ENCODE measurements around the gene TCTN1. TPM values are rescaled to one million over a fixed set of nuclear protein-coding genes. Genes with fewer than 3 reads are reported as not detected.
"Not testable (repeated sequence)": the region's sequence is repeated elsewhere in the genome, so short reads cannot be mapped to it uniquely, and the experiment has no call there.

Gene TCTN1
- total RNA-seq, result 14.8 TPM

DNA sequence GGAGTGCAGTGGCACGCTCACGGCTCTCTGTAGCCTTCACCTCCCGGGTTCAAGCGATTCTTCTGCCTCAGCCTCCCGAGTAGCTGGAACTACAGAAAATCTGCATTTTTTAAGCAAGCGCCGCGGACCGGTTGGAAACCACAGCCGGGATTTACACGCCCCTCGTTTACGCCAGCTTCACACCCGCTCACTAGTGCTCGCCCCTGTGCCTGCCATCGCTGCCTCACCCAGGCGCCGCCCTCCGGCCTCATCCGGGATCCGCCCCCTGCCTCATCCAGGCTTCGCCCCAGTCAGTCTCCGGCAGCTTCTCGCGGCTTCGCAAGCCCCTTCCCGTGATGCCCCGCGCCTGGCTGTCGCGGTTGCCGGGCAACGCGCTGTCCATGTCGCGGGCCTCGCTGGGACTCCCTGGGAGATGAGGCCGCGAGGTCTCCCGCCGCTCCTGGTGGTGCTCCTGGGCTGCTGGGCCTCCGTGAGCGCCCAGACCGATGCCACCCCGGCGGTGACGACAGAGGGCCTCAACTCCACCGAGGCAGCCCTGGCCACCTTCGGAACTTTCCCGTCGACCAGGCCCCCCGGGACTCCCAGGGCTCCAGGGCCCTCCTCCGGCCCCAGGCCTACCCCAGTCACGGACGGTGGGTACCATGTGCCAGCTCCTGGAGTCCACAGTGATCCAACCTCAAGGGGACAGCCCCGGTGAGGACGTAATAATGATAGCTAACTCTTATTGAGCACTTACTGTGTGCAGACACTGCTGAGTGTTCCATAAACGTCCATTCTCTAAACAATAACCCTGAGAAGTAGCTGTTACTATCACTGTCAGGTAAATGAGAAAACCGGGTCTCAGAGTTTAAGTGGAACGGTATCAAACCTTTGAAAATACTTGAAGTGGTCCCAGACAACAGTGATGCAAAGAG lies at the start of gene TCTN1:
Gene TCTN1 (plus strand): TSS at position 359 of the 914 bp plus-strand sequence. CDS start 54 bp downstream, at position 413.
- peak; percentile 98 for DNase-seq (ENCODE audit: low spot score)
- ATAC-seq, result peak; percentile 99

DNA sequence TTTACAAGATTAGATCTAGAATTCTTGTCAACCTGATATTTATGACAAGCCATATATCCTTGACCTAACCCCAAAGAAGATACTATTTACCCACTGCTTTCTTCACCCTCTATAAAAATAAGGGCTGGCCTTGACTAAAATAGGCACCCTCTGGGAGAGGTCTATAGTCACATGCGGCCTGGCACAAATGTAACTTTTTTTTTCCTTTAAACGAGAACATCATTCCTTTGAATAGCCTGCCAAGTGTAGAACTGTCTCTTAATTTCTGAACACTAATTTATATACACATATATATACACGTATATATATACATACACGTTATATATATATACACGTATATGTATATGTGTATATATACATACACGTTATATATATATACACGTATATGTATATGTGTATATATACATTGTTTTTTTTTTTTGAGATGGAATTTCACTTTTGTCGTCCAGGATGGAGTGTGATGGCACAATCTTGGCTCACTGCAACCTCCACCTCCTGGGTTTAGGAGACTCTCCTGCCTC lies 49.4 kb upstream of the TCTN1 start:
- no peak for DNase-seq (ENCODE audit: low spot score)
- no peak for ATAC-seq

DNA sequence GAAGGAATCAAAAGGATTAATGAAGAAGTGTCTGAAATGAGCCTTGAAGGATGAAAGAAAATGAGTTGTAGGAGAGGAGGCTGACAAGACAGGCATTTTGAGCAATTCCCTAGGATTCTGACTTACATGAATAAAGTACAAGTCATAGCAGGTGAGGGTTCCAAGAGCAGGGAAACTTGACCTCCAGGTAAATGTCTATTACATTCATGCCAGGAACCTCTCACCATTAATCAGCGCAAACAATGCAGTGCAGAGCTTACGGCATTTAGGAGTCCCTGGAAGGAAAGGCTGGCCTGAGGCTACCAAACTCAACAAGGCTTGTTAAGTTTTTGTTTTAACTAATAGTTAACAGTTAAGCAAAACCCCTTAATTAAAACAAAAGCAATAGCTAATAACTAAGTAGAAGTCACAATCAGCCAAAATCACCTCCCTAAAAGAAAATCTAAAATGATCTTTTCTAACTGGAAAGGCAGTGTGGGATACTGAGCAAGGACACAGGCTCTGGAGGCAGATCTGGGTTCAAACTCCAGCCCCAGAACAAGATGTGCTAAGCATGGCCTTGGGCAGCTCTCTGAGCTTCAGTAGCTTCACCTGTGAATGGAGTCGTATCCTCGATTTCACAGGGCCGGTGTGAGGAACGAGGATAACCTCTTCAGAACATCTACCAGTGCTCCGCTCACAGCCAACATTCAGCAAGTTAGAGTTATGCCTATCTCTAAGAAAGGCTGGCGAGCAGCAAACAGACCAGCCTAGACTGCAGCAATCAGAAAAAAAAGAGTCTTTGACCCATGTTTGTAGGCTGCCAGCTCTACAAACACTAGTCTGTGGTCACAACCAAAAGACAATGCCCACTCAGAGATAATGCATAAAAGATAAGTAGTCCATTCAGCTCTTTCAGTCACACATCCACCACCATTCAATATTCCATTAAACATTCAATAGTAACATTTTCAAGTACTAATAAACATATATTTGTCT lies 47.7 kb upstream of the TCTN1 start:
- ATAC-seq, result peak; percentile 81
- peak; percentile 66 for DNase-seq (ENCODE audit: low spot score)

DNA sequence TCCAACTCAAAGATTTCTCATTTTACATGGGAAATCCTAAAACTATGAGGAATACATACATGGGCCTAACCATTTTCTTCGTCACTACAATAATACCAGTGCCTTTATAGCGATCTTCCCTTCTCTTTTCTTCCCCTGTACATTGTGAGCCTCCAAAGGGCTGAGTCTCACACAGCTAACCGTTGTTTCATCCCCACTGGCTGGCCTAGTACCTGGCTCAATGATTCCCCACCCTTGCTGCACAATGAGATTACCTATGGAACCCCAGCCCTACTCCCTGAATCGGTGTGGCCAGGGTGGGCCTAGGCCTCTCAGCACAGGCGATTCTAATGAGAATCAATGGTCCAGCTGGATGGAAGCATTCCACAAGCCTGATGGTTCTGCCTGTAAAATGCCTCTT lies 46.9 kb upstream of the TCTN1 start:
- ATAC-seq (no peak), DNase-seq (ENCODE audit: low spot score) (no peak)

DNA sequence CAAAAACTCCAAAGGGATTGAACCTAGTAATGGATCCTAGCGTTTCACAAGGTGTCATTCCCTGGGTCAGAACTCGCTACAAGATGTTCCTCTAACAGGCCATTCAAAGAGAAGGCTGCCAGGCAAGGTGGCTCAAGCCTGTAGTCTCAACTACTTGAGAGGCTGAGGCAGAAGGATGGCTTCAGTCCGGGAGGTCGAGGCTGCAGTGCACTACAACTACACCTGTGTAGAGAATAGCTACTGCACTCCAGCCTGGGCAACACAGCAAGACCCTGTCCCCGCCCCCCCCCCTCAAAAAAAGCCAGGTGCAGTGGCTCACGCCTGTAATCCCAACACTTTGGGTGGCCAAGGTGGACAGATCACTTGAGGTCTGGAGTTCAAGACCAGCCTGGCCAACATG lies 45.2 kb upstream of the TCTN1 start:
- ATAC-seq (no peak), DNase-seq (ENCODE audit: low spot score) (no peak)

DNA sequence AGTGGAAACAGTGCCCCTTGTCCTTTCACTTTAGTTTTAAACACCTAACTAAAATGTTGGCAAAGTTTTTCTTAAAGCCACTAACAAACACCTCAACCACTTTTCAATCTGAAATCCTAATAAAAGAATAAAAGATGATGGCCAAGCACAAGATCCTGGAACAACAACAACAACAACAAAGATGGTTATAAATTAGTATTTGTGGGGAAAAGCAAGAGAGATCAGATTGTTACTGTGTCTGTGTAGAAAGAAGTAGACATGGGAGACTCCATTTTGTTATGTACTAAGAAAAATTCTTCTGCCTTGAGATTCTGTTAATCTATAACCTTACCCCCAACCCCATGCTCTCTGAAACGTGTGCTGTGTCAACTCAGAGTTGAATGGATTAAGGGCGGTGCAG lies 44.1 kb upstream of the TCTN1 start:
- ATAC-seq; DNase-seq (ENCODE audit: low spot score): not testable (repeated sequence)

DNA sequence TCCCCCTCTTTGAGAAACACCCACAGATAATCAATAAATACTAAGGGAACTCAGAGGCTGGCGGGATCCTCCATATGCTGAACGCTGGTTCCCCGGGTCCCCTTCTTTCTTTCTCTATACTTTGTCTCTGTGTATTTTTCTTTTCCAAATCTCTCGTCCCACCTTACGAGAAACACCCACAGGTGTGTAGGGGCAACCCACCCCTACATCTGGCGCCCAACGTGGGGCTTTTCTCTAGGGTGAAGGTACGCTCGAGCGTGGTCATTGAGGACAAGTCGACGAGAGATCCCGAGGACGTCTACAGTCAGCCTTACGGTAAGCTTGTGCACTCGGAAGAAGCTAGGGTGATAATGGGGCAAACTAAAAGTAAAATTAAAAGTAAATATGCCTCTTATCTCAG lies 43.1 kb upstream of the TCTN1 start:
- ATAC-seq; DNase-seq (ENCODE audit: low spot score): not testable (repeated sequence)

DNA sequence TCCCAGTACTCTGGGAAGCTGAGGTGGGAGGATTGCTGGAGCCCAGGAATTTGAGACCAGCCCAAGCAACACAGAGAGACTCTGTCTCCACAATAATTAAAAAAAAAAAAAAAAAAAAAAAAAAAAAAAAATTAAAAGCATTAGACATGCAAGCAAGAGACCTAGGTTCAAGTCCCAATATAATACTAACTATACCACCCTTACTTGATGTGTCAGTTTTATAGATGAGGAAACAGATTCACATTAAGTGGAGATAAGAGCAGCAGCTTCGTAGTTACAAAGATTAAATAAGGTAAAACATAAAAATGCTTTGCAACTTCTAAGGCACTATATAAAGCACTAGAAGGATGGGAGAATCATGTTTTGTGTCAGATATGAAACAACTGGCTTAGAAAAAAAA lies 39.9 kb upstream of the TCTN1 start:
- DNase-seq (ENCODE audit: low spot score) (no peak), ATAC-seq (no peak)

DNA sequence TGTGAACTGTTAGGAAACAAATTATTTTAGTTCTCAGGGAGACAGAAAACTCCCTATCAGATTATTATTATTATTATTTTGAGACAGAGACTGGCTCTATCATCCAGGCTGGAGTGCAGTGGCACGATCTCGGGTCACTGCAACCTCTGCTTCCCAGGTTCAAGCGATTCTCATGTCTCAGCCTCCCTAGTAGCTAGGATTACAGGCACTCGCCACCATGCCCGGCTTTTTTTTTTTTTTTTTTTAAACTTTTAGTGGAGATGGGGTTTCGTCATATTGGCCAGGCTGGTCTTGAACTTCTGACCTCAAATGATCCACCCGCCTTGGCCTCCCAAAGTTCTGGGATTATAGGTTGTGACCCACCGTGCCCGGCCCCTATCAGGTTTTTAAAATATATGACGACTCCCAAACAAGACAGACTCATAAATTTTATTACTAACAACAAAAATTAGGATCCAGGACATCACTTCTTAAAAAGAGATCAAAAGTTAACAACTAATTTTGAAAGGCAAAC lies 39.2 kb upstream of the TCTN1 start:
- peak; percentile 35 for ATAC-seq

DNA sequence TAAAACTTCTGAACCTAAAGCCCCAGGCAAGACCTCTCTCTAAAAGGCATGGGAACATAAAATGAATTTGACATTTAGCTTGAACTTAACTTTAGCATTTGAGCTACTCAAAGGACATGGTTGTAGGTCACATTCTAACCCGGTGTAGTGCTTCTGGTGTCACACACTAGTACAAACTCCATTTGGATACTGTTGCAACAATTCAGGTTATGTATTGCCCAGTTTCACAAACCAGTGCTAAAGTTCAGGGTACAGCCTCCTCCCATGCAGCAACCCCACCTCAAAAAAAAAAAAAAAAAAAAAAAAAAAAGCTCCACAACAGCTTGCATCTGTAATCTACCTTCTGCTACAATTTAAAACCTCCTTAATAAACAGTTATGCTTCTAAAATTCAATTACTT lies 38.6 kb upstream of the TCTN1 start:
- DNase-seq (ENCODE audit: low spot score) (peak; percentile 69), ATAC-seq (peak; percentile 89)

More for the DNA sequence above, 39.2 kb upstream of the TCTN1 start:
- DNase-seq (ENCODE audit: low spot score), result peak; percentile 47

DNA sequence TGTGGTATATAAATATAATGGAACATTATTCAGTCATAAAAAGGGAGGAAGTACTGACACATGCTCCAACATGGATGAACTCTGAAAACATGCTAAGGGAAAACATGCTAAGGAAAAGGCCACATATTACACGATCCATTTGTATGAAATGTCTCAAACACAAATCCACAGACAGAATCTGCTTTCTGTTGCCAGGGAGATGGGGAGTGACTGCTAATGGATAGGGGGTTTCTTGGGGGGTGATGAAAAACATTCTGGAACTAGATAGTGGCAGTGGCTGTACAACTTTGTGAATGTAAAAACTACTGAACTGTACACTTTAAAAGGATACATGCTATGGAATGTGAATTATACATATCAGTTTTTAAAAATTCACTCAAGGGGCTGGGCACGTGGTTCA lies 37.4 kb upstream of the TCTN1 start:
- ATAC-seq, result no peak
- no peak for DNase-seq (ENCODE audit: low spot score)

DNA sequence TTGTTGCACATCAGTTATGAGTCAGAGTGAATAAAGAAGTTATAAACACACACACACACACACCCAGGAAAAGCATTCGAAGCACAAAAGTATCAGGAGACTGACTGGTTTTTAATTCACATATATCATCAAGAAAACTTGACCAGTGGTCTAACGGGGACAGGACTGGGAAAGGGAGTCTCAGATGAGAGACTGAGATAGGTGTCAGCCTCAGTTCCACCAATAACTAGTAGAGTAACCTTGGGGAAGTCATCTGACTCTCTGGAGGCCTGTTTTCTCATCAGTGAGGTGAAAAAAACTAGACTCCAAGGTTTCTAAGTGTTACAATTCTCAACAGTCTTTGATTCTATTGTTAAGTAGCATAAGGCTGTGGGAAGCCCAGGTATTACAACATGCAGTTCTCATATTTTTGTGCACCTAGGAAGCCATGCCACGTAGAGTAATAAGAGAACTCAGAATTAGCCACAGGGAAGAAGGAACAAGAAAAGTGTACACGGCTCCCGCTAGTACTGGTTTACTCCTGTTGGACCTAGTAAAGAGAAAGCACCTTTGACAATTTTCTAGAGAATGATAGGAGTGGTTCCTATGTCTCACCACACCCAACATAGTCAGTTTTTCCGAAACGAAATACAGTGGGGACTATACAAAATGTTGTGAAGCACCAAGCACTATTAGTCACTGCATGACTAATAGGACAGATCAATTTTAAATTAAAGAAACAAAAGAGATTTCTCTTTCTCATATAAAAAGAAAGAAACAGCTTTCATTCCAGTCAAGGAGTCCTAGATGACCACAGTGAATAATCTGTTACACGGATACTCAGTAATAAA lies 35.9 kb upstream of the TCTN1 start:
- peak; percentile 14 for DNase-seq (ENCODE audit: low spot score)
- no peak for ATAC-seq

DNA sequence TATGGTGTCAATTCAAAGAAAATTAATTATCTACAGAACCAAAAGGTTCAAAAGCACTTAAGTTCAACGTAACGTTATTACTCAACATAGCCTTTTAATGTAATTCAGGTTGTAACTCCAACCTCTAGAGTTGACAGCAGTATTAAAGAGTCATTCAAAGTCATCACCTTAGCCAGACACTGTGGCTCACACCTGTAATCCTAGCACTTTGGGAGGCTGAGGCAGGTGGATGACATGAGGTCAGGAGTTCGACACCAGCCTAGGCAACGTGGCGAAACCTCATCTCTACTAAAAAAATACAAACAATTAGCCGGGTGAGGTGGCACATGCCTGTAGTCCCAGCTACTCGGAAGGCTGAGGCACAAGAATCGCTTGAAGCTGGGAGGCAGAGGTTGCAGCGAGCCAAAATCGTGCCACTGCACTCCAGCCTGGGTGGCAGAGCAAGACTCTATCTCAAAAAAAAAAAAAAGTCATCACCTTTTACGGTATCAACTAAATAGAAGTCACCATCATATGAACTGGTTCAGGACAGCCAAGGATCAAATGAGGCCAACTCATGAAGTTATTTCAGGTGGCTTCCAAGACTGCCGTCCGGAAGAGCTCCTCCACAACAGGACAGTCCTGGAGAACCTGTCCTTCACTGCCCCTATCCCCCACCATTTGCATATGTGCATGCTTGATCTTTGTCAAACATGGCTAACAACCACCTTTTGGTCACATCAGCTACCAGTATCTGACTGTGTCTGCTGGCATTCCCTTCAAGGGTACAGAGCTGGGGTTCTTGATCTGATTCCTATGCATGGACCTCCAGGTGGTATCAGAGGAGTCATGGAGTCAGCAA lies 35.0 kb upstream of the TCTN1 start:
- DNase-seq (ENCODE audit: low spot score) (peak; percentile 35), ATAC-seq (no peak)

DNA sequence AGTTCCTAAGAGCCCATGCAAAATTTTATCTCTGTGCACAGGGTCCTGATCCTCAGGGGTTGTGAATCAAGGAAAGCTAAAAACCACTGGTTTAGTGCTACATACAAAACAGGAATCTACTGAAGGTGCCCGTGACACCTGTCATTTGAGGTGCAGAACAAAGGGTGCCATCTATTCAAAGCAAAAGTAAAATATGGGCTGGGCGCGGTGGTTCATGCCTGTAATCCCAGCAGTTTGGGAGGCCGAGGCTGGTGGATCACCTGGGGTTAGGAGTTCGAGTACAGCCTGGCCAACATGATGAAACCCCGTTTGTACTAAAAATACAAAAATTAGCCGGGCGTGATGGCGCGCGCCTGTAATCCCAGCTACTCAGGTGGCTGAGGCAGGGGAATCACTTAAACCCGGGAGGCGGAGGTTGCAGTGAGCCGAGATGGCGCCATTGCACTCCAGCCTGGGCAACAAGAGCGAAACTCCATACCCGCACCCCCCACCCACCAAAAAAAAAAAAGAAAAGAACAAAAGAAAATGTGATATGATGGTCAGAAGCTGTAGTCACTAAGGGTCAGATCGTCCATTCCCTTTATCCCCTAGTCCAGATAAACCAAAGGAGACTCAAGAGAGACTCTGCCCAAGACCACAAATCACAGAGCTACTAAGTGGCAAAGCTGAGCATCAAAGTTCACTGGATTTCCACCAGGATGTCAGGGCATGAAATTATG lies 34.2 kb upstream of the TCTN1 start:
- ATAC-seq (no peak), DNase-seq (ENCODE audit: low spot score) (peak; percentile 42)

DNA sequence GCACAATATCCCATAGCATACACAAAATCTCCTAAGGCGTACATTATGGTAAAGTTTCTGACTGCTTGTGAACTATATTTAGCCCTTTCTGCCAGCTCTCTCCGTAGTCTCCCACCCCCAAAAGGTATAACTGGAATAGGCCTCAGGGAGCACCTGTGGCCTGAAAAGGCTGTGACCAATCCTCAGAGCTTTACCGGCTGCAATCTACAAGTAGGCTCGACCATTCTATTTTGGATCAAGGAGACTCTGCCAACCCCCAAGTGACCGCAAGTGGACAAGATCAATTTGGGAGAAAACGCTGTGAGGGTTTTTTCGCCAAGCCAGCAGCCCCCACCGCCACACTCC lies 32.0 kb upstream of the TCTN1 start:
- DNase-seq (ENCODE audit: low spot score) (no peak), ATAC-seq (peak; percentile 8)

DNA sequence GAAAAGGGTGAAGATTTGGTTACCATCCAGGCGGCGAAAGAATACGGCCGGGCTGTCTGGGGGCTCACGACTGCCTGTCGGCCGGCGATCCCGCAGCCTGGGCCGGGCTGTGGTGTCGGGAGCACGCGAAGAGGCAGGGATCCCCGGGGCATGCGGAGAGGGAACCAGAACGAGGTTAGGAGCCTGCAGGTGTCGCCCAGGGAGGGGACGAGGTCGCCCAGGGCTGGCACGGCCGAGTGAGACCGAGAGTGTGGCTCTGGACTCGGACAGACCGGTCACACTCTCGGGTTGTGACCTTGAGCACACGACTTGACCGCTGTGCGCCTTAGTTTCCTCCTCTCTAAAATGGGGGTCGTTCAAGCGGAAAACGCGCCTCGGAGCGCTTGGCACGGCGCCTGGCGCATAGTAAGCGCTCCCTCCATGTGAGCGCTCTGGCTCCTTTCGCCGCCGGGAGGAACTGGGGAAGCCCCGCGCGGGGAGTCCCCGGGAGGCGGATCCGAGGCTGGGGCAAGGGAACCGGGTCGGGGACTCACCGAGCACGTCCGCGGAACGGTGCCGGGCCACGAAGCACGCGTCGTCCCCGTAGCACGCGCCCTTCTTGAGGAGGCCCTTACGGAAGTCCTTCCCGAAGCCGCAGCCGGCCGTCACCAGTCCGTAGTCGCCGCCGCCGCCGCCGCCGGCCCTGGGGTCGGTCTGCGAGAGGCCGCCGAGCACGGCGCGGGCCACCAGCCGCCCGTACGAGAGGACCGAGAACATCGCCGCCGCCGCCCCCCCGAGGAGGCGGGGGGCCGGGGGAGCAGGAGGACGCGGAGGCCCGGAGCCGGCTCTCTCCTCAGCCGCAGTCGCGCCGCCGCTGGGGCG lies 31.4 kb upstream of the TCTN1 start:
- peak; percentile 60 for ATAC-seq
- DNase-seq (ENCODE audit: low spot score), result peak; percentile 76

All from left lobe of liver (tissue), 2 donors.